NCI-H146 treated with DMSO at 0.1 percent for 48 hours (cell line): Measurements from ENCODE around the gene CHD5.
"Not testable (repeated sequence)": the region's sequence is repeated elsewhere in the genome, so short reads cannot be mapped to it uniquely, and the experiment has no call there.

Experiments
- DNase-seq: peaks from one replicate; lab custom pipeline; 2025; ENCODE audit not compliant: unreplicated experiment; lab: John Stamatoyannopoulos, UW

Gene CHD5

DNA sequence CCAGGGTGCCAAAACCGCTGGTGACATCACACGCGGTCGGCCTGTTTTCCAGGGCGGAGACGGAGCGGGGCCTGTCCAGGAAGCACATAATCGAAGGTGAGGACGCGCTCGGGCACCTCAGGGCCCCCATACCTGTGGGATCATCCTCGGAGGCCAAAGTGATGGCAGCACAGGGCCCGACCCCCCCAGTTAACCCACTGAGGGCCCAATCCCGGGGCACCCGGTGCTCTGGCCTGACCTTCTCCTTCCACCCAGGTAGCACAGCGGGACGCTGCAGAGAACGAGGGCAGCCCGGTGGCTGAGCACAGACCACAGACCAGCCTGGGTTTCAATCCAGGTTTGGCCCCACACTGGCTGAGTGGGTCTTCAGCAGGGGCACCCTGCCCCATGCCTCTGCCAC is 91.2 kb downstream of the CHD5 start:
- DNase-seq = no peak

DNA sequence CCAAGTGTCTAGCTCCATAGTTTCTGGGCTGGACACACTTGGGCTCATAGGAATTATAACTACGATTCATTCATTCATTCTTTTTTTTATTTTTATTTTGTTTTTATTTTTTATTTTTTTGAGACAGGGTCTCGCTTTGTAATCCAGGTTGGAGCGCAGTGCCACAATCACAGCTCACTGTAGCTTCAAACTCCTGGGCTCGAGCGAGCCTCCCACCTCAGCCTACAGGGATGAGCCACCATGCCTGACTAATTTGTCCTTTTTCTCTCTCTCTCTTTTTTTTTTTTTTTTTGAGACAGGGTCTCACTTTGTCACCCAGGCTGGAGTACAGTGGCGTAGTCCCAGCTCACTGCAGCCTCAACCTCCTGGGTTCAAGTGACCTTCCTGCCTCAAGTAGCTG is 92.2 kb downstream of the CHD5 start:
- no peak for DNase-seq

DNA sequence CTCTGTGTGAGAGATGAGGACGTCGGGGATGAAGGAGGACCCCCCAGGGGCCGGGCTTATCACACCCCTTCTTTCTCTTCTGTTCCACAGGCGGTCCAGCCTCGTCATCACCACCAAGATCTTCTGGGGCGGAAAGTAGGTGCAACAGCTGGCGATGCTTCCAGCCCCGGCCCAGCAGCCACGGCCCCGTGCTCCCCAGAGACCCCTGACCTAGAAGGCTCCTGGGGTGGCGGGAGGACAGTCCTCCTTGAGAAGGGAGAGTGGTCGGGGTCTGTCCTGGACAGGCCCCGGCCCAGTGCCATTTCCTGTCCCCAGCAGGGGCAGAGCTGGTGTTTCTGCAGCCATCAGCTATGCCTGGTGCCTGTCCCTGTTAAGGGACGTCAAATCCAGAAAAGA is 92.7 kb downstream of the CHD5 start:
- DNase-seq = no peak

DNA sequence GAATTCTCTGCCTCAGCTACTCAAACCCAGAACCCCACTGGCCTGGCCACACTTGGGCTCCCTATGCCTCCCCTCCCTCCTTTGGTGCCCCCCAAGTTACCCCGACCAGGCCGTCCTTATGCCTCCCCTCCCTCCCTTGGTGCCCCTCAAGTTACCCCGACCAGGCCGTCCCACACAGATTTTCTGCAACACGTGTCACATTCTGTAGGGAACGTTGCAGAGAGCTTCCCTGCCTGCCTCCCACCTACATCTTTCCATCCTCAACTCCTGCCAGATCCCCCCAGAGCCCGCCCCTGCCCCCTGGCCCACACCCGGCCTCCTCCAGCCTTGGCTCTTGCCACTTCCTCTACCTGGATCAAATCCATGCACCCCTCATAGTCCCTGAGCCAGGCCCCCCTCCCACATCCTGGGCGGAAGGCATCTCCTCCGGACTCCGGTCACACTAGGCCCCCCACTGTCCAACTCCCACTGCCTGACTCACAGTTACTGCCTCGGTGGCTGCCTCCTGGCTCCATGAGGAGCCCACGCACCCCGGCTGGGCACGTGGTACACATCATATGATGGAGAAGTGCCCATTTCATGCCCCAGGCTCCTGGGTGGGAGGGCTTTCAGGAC is 93.3 kb downstream of the CHD5 start:
- no peak for DNase-seq

DNA sequence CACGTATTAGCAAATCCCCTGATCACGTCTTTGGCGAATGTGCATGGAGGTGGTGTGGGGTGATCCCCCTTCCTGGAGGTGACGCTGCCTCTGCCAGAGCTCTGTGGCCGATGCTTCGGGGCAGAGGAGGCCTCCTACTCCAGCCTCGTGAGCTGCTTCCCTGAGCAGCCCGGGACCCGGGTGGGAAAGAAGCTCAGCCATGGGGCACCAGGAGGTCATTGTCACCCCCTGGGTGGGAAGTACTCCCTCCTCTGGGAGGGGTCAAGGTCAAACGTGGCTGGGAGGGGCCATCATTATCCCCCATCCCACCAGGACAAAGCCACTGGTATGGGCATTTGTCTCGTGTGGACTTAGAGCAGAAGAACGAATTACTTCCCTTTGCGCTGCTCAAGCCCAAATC is 93.8 kb downstream of the CHD5 start:
- no peak for DNase-seq

DNA sequence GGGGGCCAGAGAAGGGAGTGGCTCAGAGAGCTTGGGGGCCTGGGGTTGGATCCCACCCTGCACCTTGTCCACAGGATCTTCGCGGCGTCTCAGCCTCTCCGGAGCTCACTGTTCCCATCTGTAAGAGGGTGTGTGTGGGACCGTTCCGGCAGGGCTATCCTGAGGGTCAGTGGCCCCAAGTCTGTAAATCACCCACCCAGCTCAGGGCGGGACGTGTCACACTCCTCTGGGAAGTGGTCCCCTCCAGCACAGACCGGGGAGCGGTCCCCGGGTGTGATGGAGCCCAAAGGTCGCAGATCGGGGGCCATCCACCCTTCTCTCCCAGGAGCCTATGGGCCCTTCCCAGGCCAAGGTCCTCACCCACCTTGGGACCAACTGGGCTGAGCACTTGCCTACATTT is 94.5 kb downstream of the CHD5 start:
- DNase-seq = no peak

DNA sequence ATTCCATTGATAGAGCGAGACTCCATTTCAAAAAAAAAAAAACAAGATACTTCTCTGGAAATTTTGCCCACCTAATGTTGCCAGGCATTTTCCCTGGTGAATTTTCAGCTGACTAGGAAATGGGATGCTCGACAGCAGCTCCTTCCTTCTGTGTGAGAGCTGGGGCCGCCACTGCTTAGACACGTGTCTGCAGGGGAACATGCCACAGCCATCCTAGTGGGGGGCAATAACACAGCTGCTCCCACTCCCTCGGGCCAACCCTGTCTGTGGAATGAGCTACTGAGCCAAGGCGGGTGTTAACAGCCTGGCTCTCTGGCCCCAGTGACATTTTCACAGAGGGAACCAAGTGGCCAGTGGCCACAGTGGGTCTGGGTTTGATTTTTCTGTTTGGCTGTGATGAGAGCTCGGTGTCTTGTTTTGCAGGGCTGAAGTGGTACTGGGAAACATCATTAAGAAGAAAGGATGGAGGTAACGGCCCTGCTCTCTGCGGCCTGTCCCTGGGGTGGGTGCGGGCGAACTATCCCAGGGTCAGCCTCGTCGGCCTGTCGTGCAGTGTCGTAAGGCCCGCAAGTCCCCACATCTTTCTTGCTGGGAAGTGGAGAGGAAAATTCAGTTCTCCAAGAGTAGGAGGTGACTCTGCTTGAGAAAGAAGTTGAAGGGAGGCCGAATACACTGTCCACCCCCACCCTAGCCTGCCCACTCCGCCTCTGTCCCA is 95.2 kb downstream of the CHD5 start:
- DNase-seq = no peak

DNA sequence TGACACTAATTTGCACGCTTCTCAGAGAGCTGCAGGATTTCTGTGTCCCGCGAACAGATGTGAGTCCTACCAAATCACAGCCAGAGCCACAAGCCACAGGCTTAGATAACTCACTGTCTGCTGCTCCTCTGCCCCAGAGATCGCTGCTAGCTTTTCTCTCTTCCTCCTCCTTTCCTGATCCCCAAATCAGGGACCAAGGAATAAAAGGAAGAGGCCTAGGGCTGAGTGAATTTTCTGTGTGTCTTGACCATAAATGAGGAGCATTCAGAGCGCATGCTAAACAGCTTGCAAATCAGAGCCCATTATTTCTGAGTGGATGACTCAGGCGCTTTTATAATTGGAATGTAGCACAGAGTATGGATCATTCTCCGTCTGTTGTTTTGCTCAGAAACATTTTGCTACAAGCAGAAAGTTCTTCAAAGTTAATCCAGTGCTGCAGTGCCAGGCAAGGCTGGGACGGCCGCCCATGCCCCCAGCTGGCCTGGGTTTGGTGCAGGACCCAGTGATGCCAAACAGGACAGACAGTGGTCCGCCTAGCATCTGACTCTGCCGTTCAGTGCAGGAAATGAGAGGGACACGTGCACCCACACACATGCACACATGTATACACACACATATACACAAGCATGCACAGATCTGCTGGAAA is 96.2 kb downstream of the CHD5 start:
- no peak for DNase-seq

DNA sequence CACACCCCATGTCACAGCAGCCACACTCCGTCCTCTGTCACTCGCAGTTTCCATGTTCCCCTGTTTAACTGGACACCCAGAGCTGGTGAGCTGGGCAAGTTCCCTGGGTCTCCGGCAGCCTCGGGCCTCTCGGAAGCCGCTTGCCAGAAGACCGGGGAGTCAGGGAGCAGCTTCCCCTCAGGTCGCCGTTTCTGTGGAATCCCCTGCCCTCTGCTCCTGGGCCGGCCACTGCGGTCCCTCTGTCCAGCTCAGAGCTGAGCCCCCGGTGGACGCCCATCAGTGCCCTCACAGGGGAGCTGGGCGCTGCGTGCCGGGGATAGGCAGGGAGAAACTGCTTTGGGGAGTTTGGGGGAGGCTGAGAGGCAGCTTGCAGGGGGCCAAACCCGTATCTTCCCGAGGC is 96.7 kb downstream of the CHD5 start:
- no peak for DNase-seq

DNA sequence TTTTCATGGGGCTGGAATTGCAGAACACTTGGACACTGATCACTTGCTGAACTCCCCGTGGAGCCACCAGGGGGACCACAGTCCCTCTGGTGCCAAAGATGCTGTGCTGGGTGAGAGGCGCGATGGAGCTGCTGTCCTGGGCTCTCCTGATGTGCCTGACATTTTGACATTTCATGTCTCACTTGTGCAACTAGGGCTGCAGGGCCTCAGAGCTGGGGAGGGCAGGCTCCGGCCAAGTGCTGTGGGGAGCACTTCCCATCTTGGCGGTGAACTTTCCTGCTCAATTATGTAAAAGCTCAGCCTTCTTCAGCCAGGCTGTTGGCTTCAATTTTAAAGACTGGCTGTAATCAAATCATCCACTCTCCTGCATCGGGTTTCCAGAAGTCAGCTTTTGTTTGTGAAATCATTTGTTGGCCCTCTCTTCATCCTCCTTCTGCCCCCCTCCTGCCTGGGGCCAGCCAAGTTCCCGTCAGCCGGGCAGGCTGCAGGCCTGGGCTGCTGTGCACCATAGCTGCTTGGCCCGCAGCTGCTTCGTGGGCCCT is 97.6 kb downstream of the CHD5 start:
- DNase-seq = no peak

DNA sequence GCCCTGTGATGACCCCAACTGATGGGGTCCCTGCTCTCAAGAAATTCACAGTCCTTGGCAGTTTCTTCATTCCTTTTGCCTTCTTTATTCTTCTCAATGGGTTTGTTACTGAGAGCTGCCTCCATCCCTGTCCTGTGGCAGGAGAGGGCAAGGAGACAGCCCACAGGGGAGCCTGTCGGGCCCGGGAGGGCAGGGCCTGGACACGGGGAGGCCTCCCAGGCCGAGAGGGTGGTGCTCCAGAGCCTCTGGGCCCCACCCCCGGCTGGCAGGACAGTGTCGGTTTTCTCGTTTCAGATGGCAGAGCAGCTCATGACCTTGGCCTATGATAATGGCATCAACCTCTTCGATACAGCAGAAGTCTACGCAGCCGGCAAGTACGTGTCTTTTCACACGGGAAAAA is 98.2 kb downstream of the CHD5 start:
- DNase-seq = no peak

DNA sequence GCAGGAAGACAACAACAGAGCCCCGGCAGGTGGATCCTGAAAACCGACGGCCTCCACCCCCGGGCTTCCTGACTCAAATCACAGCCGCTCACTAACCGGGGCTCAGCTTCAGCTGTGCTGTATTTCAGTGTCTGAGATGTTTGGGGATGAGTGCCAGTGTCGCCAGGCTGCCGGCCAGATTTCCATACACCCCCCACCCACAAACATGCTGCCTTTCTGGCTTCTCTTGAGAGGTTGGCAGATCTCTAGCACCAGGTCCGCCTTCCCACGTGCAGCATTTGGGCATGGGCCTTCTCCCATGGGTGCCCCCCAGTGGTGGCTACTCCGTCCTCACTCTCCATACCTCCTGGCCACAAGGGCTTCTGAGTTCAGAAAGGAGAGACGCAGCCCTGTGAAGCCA is 99.7 kb downstream of the CHD5 start:
- no peak for DNase-seq

DNA sequence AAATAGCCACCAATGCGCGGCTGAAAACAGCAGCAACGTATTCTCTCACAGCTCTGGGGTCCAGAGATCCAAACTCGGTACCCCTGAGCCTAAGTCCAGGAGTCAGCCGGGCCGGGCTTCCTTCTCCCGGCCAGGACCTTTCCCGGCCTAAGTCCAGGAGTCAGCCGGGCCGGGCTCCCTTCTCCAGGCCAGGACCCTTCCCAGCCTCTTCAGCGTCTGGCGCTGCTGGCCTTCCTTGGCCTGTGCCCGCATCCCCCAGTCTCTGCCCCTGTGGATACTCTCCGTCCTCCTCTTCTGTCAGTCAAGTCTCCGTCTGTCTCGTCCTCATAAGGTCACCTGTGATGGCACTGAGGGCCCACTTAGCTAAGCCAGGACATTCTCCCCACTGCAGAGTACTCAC is 102.2 kb downstream of the CHD5 start:
- DNase-seq = no peak

DNA sequence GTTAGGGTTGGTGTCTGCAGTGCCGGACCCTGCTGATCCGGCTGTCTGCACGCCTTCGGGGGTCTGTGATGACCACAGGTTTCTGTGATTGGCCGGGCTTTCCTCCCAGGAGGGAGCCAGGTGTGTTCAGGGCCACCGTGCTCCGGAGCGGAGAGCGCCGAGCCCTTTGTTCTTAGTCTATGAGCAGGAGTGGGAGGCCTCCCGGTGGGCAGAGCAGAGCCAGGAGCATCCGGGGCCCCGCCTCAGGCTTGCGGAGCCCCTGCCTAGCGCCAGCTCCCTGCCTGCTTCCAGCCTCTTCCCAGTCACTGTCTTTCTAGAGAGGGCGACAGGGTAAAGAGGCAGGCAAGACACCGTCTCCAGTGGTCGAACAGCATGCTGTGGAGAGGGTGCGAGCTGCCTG is 102.6 kb downstream of the CHD5 start:
- no peak for DNase-seq

DNA sequence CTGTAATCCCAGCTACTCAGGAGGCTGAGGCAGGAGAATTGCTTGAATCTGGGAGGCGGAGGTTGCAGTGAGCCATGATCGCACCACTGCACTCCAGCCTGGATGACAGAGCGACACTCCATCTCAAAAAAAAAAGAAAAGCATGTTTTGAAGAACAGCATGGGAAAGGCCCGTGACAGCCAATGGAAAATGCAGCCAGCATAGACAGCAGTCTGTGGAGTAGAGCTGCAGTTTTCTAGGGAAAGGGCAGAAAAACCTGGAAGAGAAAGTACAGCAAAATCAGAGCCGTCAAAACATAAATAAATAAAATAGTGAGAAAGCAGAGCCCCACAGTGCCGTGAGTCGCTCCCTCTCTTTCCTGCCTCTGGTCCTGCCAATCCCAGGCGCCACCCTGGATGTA is 103.1 kb downstream of the CHD5 start:
- not testable (repeated sequence) for DNase-seq

DNA sequence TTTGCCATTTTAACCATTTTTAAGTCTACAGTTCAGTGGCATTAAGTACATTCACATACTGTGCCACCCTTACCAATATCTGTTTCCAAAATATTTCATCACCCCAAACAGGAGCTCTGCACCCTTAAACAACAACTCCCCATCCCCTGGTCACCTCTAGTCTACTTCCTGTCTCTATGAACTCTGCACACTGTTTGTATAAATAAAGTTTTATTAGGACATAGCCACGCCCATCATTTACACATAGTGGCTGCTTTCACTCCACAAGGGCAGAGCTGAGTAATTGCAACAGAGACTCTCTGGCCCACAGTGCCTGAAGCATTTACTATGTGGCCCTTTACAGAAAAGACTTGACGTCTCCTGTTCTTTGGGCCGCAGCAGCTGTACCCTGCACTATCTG is 104.4 kb downstream of the CHD5 start:
- no peak for DNase-seq

DNA sequence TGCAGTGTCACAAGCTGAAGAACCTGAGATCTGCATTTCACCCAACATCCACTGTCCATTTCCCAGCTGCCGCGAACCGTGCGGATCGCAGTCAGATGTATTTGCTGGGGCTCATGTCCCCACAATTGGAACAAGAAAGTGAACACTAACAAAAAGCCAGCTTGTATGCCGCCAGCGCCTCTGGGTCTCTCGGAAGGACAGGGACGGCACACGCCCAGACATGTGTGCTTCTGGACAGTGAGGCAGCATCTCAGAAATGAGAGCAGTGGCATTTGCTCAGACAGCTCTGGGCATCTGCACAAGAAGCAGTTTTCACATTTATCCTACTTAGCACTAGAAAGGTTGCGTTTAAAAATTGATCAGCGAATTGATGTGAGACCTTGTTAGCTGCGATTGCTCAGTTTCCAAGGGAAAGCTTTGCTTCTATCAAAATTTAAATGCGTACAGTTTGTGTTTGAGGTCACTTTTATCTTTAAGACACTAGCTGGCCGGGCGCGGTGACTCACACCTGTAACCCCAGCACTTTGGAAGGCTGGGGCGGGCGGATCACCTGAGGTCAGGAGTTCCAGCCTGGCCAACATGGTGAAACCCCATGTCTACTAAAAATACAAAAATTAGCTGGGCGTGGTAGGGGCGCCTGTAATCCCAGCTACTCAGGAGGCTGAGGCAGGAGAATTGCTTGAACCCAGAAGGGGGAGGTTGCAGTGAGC is 105.8 kb downstream of the CHD5 start:
- DNase-seq = no peak

DNA sequence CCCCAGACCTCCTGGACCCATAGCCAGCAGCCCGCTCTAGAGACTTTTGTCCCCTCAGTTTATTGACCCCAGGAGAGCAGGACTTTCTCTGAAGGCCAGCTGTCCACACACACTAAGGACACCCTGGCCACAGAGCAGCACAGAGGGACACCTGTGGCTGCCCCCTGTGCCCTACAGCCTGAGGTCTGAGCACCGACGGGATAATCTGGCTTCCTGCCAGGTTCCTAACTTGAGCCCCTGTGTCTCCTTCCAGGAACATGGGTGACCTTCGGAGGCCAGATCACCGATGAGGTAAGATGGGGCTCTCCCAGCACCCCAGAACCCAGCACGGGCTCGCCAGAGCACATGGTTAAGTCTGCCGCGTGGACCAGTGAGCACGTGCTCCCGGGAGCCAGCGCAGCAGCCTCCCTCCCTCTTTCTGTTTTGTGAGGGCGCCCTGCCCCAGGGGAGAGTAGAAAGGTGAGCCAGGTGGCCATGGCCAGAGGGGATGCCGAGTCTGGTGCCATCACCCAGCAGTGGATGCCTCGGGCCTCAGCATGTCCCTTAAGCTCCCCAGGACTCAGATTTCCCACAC is 106.6 kb downstream of the CHD5 start:
- DNase-seq = no peak

DNA sequence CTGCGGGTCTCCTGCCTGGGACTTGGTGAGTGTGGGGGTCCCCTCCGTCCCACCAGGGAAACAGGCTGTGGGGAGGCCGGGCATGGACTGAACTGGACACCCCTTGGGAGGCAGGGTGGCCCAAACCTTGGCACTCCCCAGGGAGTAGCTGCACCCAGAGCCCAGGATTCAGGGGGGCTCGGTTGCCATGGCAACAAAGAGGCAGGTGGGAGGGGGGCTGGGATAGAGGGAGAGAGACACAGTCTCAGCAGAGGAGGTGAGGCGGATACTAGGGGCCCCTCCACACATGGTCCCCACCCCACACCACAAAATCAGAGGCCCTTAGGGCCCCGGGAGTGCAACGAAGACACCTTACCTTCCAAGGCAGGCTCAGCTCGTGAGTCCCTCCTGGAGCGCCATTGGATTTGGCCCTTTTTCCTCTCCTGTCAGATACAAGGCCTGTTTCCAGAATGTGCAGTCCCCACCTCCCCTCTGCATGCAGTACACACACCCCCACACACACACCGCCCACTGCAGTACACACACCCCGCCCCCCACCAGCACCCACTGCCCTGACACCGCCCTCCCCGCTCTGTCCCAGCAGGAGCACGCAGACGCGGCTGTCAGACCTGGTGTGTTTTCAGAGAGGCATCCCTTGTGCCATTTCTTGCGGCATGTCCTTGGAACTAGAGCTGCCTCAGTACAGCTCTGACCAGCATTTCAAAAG is 107.2 kb downstream of the CHD5 start:
- no peak for DNase-seq

DNA sequence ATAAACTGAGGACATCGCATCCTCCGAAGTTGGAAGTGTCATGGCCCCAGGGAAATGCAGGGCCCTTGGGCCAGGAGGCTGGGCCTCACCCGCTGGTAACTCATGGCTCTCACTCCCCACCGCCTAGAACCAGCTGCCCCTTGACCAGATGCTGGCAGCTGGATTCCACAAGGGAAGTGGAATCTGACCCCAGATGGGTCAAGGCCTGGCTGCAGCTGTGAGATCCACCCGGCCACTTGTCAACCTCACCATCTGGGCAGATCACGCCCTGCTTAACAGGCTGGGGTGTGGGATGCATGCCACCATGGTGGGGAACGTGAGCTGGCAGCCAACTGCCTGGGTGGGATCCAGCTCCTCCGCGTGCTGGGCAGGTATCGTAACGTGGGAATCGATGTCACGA is 108.9 kb downstream of the CHD5 start:
- no peak for DNase-seq

DNA sequence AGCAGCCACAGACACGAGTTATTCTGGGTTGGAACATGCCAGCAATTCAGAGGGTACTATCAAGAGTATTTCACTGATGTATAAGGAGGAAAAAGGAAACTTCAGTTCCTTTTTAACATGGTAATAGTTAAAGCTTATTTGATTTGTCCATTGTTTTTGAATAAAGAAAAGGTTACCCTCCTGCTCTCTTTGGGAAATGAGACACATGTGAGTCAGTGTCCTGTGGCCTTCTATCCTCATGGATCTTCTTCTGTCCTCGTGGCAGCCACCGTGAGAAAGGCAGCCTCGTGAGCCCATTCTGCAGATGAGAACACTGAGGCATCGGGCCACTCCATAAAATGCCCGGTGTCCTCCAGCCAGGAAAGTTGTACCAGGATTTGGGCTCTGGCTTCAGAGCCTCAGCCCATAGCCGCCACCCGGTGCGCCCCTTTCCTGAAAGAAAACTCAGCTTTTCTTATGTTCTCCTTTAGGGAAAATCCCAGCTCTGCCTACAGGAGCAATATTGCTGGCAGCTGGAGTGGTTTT is 109.6 kb downstream of the CHD5 start:
- no peak for DNase-seq
